NT2/D1 (cell line): ENCODE data around the gene CDA.

ENCODE experiments used
- DNase-seq: peaks from one replicate; pipeline ENCODE4 v3.0.0-alpha.2; 2011; ENCODE audit warnings: low read depth, low spot score
- H3K27me3 ChIP-seq: 2 replicates; pipeline ENCODE4 v1.6.0; 2011; ENCODE audit warnings: mild to moderate bottlenecking; ENCODE audit not compliant: insufficient read length, insufficient read depth
- H3K36me3 ChIP-seq: 2 replicates; pipeline ENCODE4 v1.6.1; 2011; ENCODE audit warnings: mild to moderate bottlenecking, low read length, mixed read lengths; ENCODE audit not compliant: insufficient read depth, insufficient read length
- H3K4me1 ChIP-seq: 2 replicates; pipeline ENCODE4 v1.5.1; 2011; ENCODE audit not compliant: insufficient read depth, insufficient read length
- H3K4me3 ChIP-seq: 2 replicates; pipeline ENCODE4 v1.5.1; 2011; ENCODE audit warnings: low read depth; ENCODE audit not compliant: insufficient read length
- H3K9ac ChIP-seq: 2 replicates; pipeline ENCODE4 v1.6.0; 2011; ENCODE audit warnings: low read depth; ENCODE audit not compliant: insufficient read length
- H3K9me3 ChIP-seq: 2 replicates; pipeline ENCODE4 v1.5.1; 2011; ENCODE audit warnings: mild to moderate bottlenecking, low read length; ENCODE audit not compliant: insufficient read depth
- SUZ12 ChIP-seq: IDR thresholded peaks from 2 replicates; pipeline ENCODE4 v1.6.1; 2011; ENCODE audit not compliant: insufficient read length, insufficient read depth; ENCODE audit errors: extremely low read depth
- YY1 ChIP-seq: IDR thresholded peaks from 2 replicates; pipeline ENCODE4 v1.6.1; 2011; ENCODE audit not compliant: insufficient read length, insufficient read depth
- ZNF274 ChIP-seq: IDR thresholded peaks from 2 replicates; pipeline ENCODE4 v1.6.1; 2011; ENCODE audit warnings: mild to moderate bottlenecking, low read depth, low read length

The CDA gene

GRCh38 chr1:20586953-20587660 lies 1.8 kb upstream of the CDA start:
- no peak for DNase-seq
- TF ChIP-seq SUZ12 (no peak), ZNF274 (no peak), YY1 (no peak)
- Histone ChIP-seq H3K9ac (no peak overlapping the region), H3K4me1 (peaks cover 3% of the 10 kb centered on the region), H3K36me3 (no peaks in the 10 kb centered on the region), H3K9me3 (no peaks in the 10 kb centered on the region), H3K27me3 (peaks cover 8% of the 10 kb centered on the region), H3K4me3 (no peak overlapping the region)

- TF ChIP-seq ZNF274 (no peak), YY1 (no peak)
- H3K9ac ChIP-seq = no peak overlapping the region
- H3K27me3 ChIP-seq = peaks cover 8% of the 10 kb centered on the region
- peaks cover 3% of the 10 kb centered on the region for H3K4me1 ChIP-seq
- no peaks in the 10 kb centered on the region for H3K9me3 ChIP-seq
- H3K36me3 ChIP-seq = no peaks in the 10 kb centered on the region
- H3K4me3 ChIP-seq = no peak overlapping the region
- no peak for DNase-seq
Measured at GRCh38 chr1:20587661-20588053, 1.2 kb upstream of the CDA start.

- Histone ChIP-seq H3K9me3 (no peaks in the 10 kb centered on the region), H3K4me3 (peak overlapping the region; percentile 56), H3K4me1 (peaks cover 3% of the 10 kb centered on the region), H3K27me3 (peaks cover 8% of the 10 kb centered on the region), H3K9ac (peak overlapping the region; percentile 76), H3K36me3 (no peaks in the 10 kb centered on the region)
- no peak for DNase-seq
- no peak for TF ChIP-seq ZNF274
- TF ChIP-seq YY1 = no peak
- no peak for TF ChIP-seq SUZ12
Measured at GRCh38 chr1:20589331-20590278, 708 bp downstream of the CDA start.

- Histone ChIP-seq H3K9me3 (no peaks in the 10 kb centered on the region), H3K27me3 (peaks cover 8% of the 10 kb centered on the region), H3K4me3 (no peak overlapping the region), H3K4me1 (peaks cover 3% of the 10 kb centered on the region), H3K9ac (no peak overlapping the region), H3K36me3 (no peaks in the 10 kb centered on the region)
- no peak for TF ChIP-seq ZNF274
- TF ChIP-seq SUZ12 = no peak
- TF ChIP-seq YY1 = no peak
- DNase-seq = no peak
Measured at GRCh38 chr1:20590306-20590777, 1.4 kb downstream of the CDA start.

- no peak for DNase-seq
- Histone ChIP-seq H3K4me1 (no peaks in the 10 kb centered on the region), H3K27me3 (peaks cover 8% of the 10 kb centered on the region), H3K9ac (no peak overlapping the region), H3K9me3 (no peaks in the 10 kb centered on the region), H3K4me3 (no peak overlapping the region), H3K36me3 (no peaks in the 10 kb centered on the region)
- no peak for TF ChIP-seq ZNF274
- no peak for TF ChIP-seq YY1
- no peak for TF ChIP-seq SUZ12
Measured at GRCh38 chr1:20593756-20594155, 4.9 kb downstream of the CDA start.

GRCh38 chr1:20594746-20595145 lies 5.8 kb downstream of the CDA start:
- Histone ChIP-seq H3K36me3 (no peaks in the 10 kb centered on the region), H3K27me3 (no peaks in the 10 kb centered on the region)

GRCh38 chr1:20596106-20596505 lies 7.2 kb downstream of the CDA start:
- DNase-seq = no peak
- Histone ChIP-seq H3K4me3 (no peak overlapping the region), H3K9ac (no peak overlapping the region), H3K36me3 (no peaks in the 10 kb centered on the region), H3K27me3 (no peaks in the 10 kb centered on the region), H3K4me1 (no peaks in the 10 kb centered on the region), H3K9me3 (no peaks in the 10 kb centered on the region)
- no peak for TF ChIP-seq SUZ12
- TF ChIP-seq ZNF274 = no peak
- TF ChIP-seq YY1 = no peak

More at GRCh38 chr1:20594746-20595145, 5.8 kb downstream of the CDA start:
- DNase-seq = no peak
- no peaks in the 10 kb centered on the region for H3K9me3 ChIP-seq
- H3K9ac ChIP-seq = no peak overlapping the region
- H3K4me3 ChIP-seq = no peak overlapping the region
- no peaks in the 10 kb centered on the region for H3K4me1 ChIP-seq
- no peak for TF ChIP-seq YY1
- TF ChIP-seq SUZ12 = no peak
- no peak for TF ChIP-seq ZNF274
